ENCODE results near the gene EHD4.

The EHD4 gene

DNA sequence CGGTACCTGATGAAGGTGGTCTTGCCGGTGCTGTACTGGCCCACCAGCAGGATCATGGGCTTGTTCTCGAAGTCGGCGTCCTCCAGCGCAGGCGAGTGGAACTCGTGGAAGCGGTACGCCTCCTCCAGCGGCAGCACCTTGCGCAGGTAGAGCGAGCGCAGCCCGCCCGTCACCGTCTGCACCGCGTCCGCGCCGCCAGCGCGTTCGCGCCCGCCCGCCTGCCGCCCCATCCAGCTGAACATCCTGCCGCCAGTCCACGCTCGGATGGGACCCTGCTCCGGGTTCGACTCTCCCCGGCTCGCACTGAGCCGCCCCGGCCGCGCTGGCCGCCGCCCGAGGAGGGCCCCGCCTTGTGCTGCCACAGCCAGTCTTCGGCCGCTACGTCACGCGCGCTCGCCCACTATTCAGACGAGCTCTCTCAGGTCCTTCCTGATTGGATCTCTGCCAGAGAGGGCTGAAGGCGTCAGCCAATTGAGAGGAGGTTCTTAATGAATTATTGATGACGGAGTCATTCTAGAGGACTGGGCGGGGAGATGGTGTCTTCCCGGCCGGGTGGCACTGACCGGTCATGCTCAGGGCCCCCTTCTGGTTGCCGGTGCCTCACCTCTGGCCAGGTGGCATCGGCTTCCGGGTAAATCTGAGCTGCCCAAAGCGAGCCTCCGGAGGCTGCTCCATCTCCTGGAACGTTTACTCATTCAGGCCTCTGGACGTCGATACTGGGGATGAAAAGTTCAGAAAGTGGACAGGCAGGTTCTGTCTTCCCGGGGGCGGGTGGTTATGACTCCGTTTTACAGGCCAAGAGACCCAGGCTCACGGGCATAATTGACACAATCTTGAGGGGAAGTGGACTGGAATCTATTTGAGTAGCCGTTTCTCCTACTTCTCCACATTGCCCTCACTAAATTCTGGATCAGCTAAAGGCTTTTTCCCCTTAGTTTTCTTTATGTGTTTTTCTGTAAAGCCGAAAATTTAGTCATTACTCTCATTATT, at the start of gene EHD4:
Gene EHD4, minus strand, starts transcription at position 305 of the 990 bp plus-strand sequence. Its CDS starts 63 bp downstream, at position 242.
- DNase-seq (ENCODE audit: low read depth in 2 of 3, low spot score in 2 of 3) = peak; percentile 89 to 96 (median 94)

DNA sequence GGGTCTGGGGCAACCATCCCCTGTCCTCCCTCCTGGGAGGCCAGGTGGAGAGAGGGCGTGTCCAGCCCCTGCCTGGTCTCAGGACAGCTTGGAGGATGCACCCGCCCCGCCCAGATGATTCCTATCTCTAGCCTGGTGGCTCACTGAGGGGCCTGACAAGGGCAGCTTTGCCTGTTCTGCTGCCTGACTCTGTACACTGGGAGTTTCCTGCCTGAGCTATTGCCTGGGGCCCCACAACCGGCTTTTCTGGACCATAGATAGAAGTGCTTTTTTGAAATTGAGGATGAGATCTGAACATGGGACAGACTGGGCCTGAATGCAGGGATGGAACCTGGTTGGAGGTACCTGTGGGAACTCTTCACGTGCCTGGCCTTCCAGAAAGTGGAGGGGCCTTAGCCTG, 49.2 kb upstream of the EHD4 start:
- DNase-seq (ENCODE audit: low read depth in 2 of 3, low spot score in 2 of 3) = no peak

DNA sequence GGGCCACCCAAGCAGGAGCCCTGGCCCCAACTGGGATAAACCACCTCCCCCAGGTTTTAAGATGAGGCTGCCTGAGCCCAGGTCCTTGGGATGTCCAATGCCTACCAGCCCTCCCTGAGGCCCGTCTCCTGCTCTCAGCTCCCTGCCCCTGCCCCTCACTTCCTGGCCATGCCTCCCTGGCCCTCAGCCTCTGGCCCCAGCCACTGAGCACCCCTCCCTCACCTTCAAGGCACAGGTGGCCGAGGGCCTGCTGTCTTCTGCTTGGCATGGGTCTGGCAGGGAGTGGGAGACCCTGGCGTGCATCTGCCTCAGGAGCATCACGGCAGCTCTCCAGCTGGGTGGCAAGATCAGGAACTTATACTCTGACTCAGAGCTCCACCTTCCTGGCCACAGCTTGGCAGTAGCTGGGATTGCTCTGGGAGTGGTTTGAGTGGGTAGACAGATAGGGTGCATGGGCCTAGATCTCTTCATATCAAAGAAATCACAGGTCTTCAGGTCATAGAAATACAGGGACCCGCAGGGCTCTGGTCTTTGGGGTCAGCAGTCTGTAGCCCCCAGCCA, 48.4 kb upstream of the EHD4 start, which contains the start of gene PLA2G4E:
Gene PLA2G4E, minus strand, starts transcription at position 330 of the 561 bp plus-strand sequence. Its CDS starts 12 bp downstream, at position 318.
- DNase-seq (ENCODE audit: low read depth in 2 of 3, low spot score in 2 of 3) = no peak

DNA sequence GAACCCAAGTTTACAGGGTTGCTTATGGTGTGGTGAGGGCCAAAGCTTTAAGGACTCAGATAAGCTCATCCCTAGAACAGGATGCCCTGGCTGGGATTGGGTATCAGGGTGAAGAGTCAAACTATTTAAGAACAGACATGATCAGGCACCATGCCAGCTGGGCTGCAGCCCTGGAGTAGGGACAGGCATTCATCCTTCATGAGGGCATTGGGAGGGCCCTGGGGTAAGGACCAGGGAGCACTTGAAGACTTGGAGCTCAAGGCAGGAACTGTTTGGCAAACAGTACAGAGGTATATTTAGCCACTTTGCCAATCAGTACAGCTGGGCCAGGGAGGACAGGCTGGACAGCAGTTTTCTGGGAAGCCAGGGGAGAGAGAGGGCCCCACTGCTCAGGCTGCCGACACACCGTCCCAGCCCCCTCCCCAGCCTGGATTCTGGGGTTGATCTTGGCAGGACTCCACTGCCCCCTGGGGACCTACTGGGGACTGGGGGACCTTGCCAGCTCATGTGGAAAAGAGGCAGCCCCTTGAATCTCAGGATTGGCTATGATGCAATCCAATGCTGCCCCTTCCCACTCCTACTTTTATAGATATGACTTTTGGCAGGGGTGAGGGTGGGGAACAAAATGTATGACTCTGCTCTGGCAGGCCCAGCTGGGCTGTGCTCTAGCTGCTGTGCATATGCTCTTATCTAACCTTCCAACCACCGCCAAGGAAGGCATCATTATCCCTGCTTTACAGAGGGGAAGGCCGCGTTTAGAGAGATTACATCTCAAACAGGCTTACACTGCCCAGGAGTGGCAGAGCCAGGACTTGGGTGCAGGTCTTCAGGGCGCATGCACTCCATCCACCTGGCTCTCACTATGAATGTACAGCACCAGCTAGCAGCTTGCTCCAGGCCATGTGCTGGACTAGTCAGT, 46.2 kb upstream of the EHD4 start:
- DNase-seq (ENCODE audit: low read depth in 2 of 3, low spot score in 2 of 3) = no peak

DNA sequence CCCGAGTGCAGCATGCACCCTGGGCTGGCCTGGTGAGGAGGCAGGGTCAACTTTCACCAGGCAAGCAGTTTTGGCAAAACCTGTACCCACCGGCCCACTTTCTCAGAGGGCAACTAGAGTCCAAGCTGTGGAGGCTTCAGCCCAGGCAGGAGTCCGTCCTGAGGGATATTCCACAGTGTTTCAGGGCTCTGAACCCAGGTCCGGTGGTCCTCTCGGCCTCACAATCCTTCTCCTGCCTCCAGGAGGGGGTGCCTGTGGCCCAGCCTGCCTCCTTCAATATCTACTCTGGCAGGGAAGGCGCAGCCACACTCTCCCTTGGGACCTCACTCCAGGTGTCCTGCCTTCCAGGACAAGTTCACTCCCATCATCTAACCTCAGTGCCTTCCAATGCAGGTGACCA, 44.6 kb upstream of the EHD4 start:
- DNase-seq (ENCODE audit: low read depth in 2 of 3, low spot score in 2 of 3) = no peak

- DNase-seq (ENCODE audit: low read depth in 2 of 3, low spot score in 2 of 3) = no peak
Observed at GRCh38 chr15:42014406-42014805, 42.0 kb upstream of the EHD4 start.

DNA sequence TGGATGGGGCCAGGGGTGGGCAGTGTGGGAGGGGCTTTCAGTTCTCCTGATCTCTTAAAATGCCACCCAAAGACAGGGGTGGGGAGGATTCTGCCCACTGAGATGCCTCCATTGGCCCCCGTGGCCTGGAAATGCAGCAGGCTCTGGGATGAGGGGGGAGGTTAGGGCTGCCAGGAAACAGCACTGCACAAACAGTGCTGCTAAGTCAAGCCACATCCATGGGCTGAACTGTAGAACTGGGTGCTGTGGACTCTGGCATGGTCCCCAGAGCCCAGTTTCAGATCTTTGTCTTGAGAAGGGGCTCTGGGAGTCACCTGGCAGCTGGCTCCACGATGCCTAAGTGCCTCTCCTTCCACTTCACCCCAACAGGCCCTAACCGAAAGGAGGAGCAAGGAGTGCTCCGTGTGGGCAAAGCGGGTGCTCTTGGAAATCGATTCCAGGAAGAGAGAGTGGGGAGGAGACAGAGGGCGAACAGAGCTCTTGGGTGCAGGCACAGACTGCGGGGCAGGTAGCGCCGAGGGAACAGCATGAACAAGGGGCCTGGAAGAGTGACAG, 40.6 kb upstream of the EHD4 start:
- no peak for DNase-seq (ENCODE audit: low read depth in 2 of 3, low spot score in 2 of 3)

DNA sequence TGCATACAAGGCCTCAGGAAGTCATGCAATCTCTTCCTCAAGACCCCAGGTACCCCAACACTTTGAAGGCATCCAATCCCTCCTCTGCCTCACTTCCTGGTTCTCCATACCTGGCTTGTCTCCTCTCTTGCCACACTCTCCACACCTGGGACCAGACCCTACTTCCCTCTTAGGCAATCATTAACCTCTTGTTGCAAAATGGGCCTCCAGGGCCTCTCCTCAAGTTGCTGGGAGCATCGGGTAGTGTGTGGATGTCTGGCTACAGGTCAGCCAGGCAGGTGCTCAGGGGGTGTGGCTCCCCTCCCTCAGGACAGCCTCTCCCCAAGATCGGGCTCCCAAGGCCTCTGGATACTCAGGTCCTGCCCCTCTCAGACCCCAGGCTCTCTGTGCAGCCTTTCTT, 39.9 kb upstream of the EHD4 start:
- no peak for DNase-seq (ENCODE audit: low read depth in 2 of 3, low spot score in 2 of 3)

- no peak for DNase-seq (ENCODE audit: low read depth in 2 of 3, low spot score in 2 of 3)
Observed at GRCh38 chr15:42011074-42011473, 38.7 kb upstream of the EHD4 start.

- no peak for DNase-seq (ENCODE audit: low read depth in 2 of 3, low spot score in 2 of 3)
Observed at GRCh38 chr15:42010434-42010833, 38.1 kb upstream of the EHD4 start.

DNA sequence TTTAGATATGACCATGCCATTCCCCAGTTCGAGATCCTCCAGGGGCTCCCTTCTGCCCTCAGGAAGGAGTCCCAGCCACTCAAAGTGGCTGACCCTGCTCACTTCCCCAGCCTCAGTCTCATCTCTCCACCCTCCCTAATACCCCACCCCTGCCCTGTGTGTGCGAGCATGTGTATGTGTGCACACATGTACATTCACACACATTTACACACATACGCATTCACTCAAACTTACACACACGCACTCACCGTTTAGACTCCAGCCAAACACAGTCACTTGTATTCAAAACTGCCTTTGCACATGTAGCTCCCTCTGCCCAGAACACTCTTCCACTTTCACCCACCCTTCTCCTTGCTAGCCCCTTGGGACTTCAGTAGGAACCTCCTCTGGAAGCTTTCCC, 37.1 kb upstream of the EHD4 start:
- DNase-seq (ENCODE audit: low read depth in 2 of 3, low spot score in 2 of 3) = no peak

DNA sequence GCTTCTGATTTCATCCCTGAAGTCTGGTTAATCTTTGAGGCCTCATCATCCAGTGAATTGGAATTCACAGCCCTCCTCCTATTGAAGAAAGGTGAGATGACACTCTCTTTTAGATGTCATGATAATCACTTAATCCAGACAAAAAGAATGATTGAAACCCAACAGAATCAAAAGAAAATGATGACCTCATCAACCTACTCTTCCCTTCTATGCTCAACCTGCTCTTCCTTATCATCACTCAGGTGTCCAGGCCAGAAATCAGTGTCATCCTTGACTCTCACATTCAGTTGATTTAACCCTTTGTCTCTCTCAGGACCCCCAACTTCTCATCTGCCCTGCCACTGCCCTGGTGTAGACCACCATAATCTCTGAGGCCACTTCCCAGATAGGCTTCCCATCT, 36.7 kb upstream of the EHD4 start:
- no peak for DNase-seq (ENCODE audit: low read depth in 2 of 3, low spot score in 2 of 3)

DNA sequence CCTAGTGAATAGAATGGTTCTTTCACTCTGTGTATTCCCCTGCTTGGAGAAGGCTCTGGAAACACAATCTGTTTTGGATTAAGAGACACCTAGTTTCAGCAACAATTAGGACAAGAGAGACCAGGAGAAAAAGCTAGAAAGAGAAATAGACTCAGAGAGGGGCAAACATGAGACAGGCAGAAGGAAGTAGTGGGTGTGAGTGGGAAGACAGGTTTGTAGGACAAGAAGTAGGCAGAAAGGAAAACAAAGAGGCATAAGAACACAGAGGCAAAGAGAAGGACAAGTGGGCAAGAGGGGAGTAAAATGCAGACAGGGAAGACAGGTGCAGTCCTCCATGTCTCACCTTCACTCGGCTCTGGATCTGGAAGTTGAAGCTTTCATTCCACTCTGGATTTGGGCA, 35.0 kb upstream of the EHD4 start:
- DNase-seq (ENCODE audit: low read depth in 2 of 3, low spot score in 2 of 3) = no peak

GRCh38 chr15:42002333-42002732, 30.0 kb upstream of the EHD4 start:
- DNase-seq (ENCODE audit: low read depth in 2 of 3, low spot score in 2 of 3) = no peak

DNA sequence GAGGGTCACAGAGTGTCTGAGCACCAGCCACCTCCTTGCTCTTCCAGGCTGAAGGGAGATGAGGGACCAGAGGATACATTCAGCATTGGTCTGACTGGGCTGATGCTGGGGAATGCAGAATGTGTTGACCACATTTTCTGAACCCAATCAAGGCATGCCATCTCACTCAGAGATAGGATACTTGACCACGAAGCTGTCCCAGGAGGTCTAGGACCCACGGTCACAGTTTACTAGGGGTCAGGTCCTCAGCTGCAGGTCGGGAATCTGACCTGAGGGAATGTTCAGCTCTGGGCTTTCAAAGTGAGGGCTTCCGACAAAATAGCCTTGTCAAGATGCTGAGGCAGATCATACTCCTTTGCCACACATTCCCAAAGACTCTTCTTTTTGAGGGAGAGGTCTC, 28.9 kb upstream of the EHD4 start:
- no peak for DNase-seq (ENCODE audit: low read depth in 2 of 3, low spot score in 2 of 3)

DNA sequence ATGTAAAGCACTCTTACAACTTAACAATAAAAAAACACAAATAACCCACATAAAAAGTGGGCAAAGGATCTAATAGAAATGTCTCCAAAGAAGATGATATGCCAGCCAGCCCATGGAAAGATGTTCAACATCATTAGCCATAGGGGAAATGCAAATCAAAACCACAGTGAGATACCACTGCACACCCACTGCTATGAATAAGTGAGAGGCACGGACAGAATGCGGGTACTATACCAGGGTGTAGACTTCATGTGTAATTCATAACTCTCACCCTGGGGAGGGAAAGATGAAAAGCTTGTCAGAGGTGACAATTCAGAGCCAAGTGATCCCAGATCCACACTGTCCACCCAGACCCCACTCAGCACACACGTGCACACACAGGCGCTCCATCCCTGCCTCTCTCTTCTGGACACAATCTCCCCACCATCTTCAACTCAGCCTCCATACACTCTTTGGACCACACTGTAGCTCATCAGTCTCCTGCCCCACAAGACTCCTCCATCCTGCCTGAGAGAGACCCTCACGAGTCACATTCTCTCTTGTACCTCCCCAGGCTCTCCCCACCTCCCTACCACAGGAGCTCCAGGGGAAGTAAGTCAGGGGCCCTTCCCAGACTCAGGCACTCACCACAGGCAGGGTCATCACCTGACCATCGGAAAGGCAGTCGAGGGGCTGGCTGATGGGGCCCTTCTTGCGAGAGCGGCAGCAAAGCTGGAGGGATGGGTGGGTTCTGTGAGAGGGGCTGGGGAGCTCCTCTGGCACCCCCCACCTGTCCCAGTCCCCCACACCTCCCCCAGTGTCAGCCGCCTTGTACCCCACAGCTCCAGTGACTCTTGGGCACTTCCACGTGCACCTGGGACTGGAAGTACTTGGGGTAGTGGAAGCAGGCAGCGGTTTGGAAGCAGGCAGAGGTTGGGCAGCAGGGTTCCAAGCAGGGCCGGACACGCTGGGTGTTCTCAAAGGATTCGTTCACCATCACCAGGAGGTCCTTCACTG, 27.2 kb upstream of the EHD4 start:
- no peak for DNase-seq (ENCODE audit: low read depth in 2 of 3, low spot score in 2 of 3)

DNA sequence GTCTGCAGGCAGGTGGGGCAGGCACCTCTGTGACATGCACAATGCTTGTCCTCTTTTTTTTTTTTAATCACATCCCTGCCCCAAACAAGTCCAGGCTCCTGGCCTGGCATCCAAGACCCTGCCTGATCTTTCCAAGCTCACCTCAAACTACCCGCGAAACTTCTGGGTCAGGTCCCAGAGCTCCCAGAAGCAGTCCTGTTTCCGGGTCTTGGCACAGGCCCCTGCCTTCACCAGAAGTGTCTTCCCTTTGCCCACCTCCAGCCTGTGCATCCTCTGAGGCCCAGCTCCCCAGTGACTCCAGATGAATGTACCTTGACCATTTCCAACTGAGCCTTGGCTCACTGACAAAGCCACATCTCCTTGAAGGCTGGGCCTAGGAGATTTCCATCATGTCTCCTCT, 25.5 kb upstream of the EHD4 start:
- DNase-seq (ENCODE audit: low read depth in 2 of 3, low spot score in 2 of 3) = no peak

- DNase-seq (ENCODE audit: low read depth in 2 of 3, low spot score in 2 of 3) = no peak
Observed at GRCh38 chr15:41996921-41997592, 24.7 kb upstream of the EHD4 start.

GRCh38 chr15:41996376-41996775, 24.0 kb upstream of the EHD4 start:
- DNase-seq (ENCODE audit: low read depth in 2 of 3, low spot score in 2 of 3) = no peak

Data from activated CD8-positive, alpha-beta memory T cell treated with anti-CD3 and anti-CD28 coated beads for 48 hours (primary cell).